Measurements from ENCODE around the gene DHRSX.

- TF ChIP-seq YY1 (IDR thresholded peaks at IDR 0.05; ENCODE audit: insufficient read depth, insufficient read length) (no peak), ZNF274 (IDR thresholded peaks at IDR 0.05; ENCODE audit: low read depth, low read length) (no peak)
Observed at GRCh38 chrX:2282490-2283090, 218.2 kb downstream of the DHRSX start.
